CD14-positive monocyte (primary cell): ENCODE measurements around the gene SPOP. TPM values are rescaled to one million over a fixed set of nuclear protein-coding genes. Genes with fewer than 3 reads are reported as not detected.

Source experiments
- DNase-seq, 3 donors: peaks; one replicate each; pipeline ENCODE4 v3.0.0-alpha.2; 2011 to 2022
- H2AFZ ChIP-seq: 2 replicates; pipeline ENCODE4 v1.6.0; 2012; ENCODE audit warnings: mild to moderate bottlenecking, low read depth, low read length, inconsistent platforms; ENCODE audit not compliant: insufficient read depth, poor library complexity, severe bottlenecking
- H3K27ac ChIP-seq, 2 donors: 1 replicate in 1 of 2; 2 replicates in 1 of 2; pipeline ENCODE4 v1.5.1; 2012 to 2013; ENCODE audit warnings: low read length in 2 of 2, control low read depth in 1 of 2, inconsistent platforms in 1 of 2, low read depth in 1 of 2, mild to moderate bottlenecking in 1 of 2
- H3K27me3 ChIP-seq, 2 donors: one replicate each; pipeline versions ENCODE4 v1.6.0 to v1.6.1; 2011 to 2013; ENCODE audit warnings: low read length in 2 of 2; ENCODE audit not compliant: control insufficient read depth in 2 of 2, insufficient read depth in 2 of 2
- H3K36me3 ChIP-seq, 2 donors: replicated peaks in 1 of 2; 1 replicate in 1 of 2; 2 replicates in 1 of 2; pipeline versions ENCODE4 v1.5.1 to v1.6.1; 2012 to 2013; ENCODE audit warnings: low read length in 2 of 2, control low read depth in 1 of 2, inconsistent platforms in 1 of 2, mild to moderate bottlenecking in 1 of 2; ENCODE audit not compliant: insufficient read depth in 2 of 2, control insufficient read depth in 1 of 2
- H3K4me1 ChIP-seq, 2 donors: 1 replicate in 1 of 2; 2 replicates in 1 of 2; pipeline versions ENCODE4 v1.5.1 to v1.6.1; 2012 to 2013; ENCODE audit warnings: low read length in 2 of 2, control low read depth in 1 of 2, inconsistent platforms in 1 of 2, mild to moderate bottlenecking in 1 of 2, moderate library complexity in 1 of 2; ENCODE audit not compliant: insufficient read depth in 2 of 2, control insufficient read depth in 1 of 2
- H3K4me2 ChIP-seq: replicated peaks from 2 replicates; pipeline ENCODE3; 2012; ENCODE audit warnings: low read length, moderate library complexity, mild to moderate bottlenecking; ENCODE audit not compliant: poor library complexity, severe bottlenecking; ENCODE audit errors: extremely low read depth
- H3K4me3 ChIP-seq, 3 experiments: fragments of 200-600 bp in 1 of 3; sonication (generic) in 1 of 3; replicated peaks in 1 of 3; 1 replicate in 2 of 3; 2 replicates in 1 of 3; pipeline ENCODE4 v1.5.1; 2011 to 2013; ENCODE audit warnings: low read length in 3 of 3, mild to moderate bottlenecking in 3 of 3, control low read depth in 2 of 3, low read depth in 2 of 3, inconsistent platforms in 1 of 3, moderate library complexity in 1 of 3
- H3K79me2 ChIP-seq: 2 replicates; pipeline ENCODE4 v1.6.0; 2012; ENCODE audit warnings: mild to moderate bottlenecking, control low read depth, inconsistent platforms, low read length, moderate library complexity; ENCODE audit not compliant: insufficient read depth
- H3K9ac ChIP-seq: 2 replicates; pipeline ENCODE4 v1.6.0; 2017; ENCODE audit warnings: low read length, mild to moderate bottlenecking; ENCODE audit not compliant: insufficient read depth, poor library complexity, severe bottlenecking
- H3K9me3 ChIP-seq, 2 donors: replicated peaks in 1 of 2; 1 replicate in 1 of 2; 2 replicates in 1 of 2; pipeline versions ENCODE4 v1.5.1 to v1.6.1; 2012 to 2013; ENCODE audit warnings: low read length in 2 of 2, control low read depth in 1 of 2; ENCODE audit not compliant: control insufficient read depth in 1 of 2, insufficient read depth in 1 of 2
- H4K20me1 ChIP-seq: 2 replicates; pipeline ENCODE4 v1.6.0; 2012; ENCODE audit warnings: mild to moderate bottlenecking, low read length, control low read depth, moderate library complexity; ENCODE audit not compliant: insufficient read depth
- H3K27ac Mint-ChIP-seq, 7 donors: one replicate each; pipeline ENCODE4 v1.8.0; 2020; ENCODE audit warnings: mild to moderate bottlenecking in 7 of 7, mixed read lengths in 7 of 7, moderate library complexity in 6 of 7, inconsistent platforms in 2 of 7
- H3K27me3 Mint-ChIP-seq, 3 donors: one replicate each; pipeline ENCODE4 v1.8.0; 2021 to 2022; ENCODE audit warnings: low read depth in 3 of 3, mild to moderate bottlenecking in 3 of 3, mixed read lengths in 3 of 3, moderate library complexity in 3 of 3, inconsistent platforms in 1 of 3
- H3K36me3 Mint-ChIP-seq, 2 donors: one replicate each; pipeline ENCODE4 v1.8.0; 2020; ENCODE audit warnings: mixed read lengths in 2 of 2, inconsistent platforms in 1 of 2, mild to moderate bottlenecking in 1 of 2
- H3K4me1 Mint-ChIP-seq: one replicate; pipeline ENCODE4 v1.8.0; 2020; ENCODE audit warnings: mild to moderate bottlenecking, mixed read lengths
- H3K4me3 Mint-ChIP-seq, 2 donors: one replicate each; pipeline ENCODE4 v1.8.0; 2020; ENCODE audit warnings: mild to moderate bottlenecking in 2 of 2, mixed read lengths in 2 of 2, moderate library complexity in 1 of 2
- H3K9me3 Mint-ChIP-seq, 7 donors: one replicate each; pipeline ENCODE4 v1.8.0; 2020 to 2022; ENCODE audit warnings: mixed read lengths in 7 of 7, mild to moderate bottlenecking in 6 of 7, moderate library complexity in 6 of 7, inconsistent platforms in 2 of 7
- WGBS: methylation state at CpG from one replicate; pipeline ENCODE4 v1.1.5; 2013; ENCODE audit warnings: missing lambda C conversion rate; ENCODE audit not compliant: insufficient coverage; 5-methylcytosine and 5-hydroxymethylcytosine counted together
- intact Hi-C, 2 donors: fragments of 100-400 bp; cut with micrococcal nuclease; formaldehyde crosslinking; loops; one replicate each; pipeline versions ENCODE4 v1.15.0 to v1.15.1; 2023
- polyA plus RNA-seq, 3 donors: library from polyadenylated mRNA; depleted of rRNA in 1 of 3; unstranded in 2 of 3; stranded (reverse) in 1 of 3; fragments of 300-500 nt in 2 of 3; fragments of >200 nt in 1 of 3; fragmentation: Illumina TruSeq in 2 of 3; gene quantifications; 1 replicate in 2 of 3; 2 replicates in 1 of 3; pipeline ENCODE4 v1.2.3, GENCODE V29; 2012 to 2021
- TF ChIP-seq, protein P1 (sequence below): fragments of 200-600 bp; IDR thresholded peaks from one replicate; pipeline ENCODE4 v1.8.0; 2022; ENCODE audit warnings: antibody characterized with exemption, mild to moderate bottlenecking

Gene SPOP
- polyA plus RNA-seq, 3 donors: 41.3 to 65.5 (median 63.2) TPM

DNA sequence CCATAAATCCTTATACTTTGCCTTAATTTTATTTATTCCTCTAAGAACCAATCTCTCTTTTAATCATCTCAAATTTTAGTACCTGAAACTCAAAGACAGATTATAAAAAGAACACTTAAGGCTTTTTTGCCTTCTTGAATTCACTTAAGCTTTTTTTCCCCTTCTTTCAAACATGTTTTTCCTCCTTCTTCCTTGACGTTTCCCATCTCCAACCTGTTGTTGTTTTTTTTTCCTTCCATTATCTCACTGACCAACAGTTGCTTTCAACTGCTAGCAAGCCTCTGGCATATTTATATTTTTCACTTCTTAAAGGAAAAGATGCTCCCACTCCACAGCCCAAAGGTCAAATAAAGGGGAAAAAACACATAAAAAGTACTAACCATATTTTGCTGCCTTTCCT is 32.2 kb downstream of the SPOP start:
- Mint-ChIP-seq H3K36me3 (peaks cover 6 to 22% of the 10 kb centered on the region in 2 donors), H3K27ac (peak overlapping the region in 2 of 7 donors; percentile 1 to 7), H3K4me1 (peaks cover 15% of the 10 kb centered on the region), H3K27me3 (peaks cover 0 to 1% (median 0%) of the 10 kb centered on the region in 3 donors), H3K9me3 (peaks cover 0 to 2% (median 0%) of the 10 kb centered on the region in 7 donors), H3K4me3 (no peak overlapping the region)
- DNase-seq: no peak
- TF ChIP-seq, protein P1, sequence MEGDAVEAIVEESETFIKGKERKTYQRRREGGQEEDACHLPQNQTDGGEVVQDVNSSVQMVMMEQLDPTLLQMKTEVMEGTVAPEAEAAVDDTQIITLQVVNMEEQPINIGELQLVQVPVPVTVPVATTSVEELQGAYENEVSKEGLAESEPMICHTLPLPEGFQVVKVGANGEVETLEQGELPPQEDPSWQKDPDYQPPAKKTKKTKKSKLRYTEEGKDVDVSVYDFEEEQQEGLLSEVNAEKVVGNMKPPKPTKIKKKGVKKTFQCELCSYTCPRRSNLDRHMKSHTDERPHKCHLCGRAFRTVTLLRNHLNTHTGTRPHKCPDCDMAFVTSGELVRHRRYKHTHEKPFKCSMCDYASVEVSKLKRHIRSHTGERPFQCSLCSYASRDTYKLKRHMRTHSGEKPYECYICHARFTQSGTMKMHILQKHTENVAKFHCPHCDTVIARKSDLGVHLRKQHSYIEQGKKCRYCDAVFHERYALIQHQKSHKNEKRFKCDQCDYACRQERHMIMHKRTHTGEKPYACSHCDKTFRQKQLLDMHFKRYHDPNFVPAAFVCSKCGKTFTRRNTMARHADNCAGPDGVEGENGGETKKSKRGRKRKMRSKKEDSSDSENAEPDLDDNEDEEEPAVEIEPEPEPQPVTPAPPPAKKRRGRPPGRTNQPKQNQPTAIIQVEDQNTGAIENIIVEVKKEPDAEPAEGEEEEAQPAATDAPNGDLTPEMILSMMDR: no peak
- Histone ChIP-seq H3K9me3 (no peaks in the 10 kb centered on the region), H3K27ac (no peak overlapping the region), H3K4me3 (no peak overlapping the region), H3K9ac (no peak overlapping the region), H3K36me3 (peaks cover 0 to 4% of the 10 kb centered on the region in 2 donors), H4K20me1 (peaks cover 99% of the 10 kb centered on the region), H3K4me2 (no peak overlapping the region), H3K4me1 (no peaks in the 10 kb centered on the region), H2AFZ (no peak overlapping the region), H3K27me3 (no peaks in the 10 kb centered on the region), H3K79me2 (peaks cover 87% of the 10 kb centered on the region)
- WGBS: 67% methylated on average over 1 of the region's 1 CpG
- intact Hi-C loops: no loop called here

DNA sequence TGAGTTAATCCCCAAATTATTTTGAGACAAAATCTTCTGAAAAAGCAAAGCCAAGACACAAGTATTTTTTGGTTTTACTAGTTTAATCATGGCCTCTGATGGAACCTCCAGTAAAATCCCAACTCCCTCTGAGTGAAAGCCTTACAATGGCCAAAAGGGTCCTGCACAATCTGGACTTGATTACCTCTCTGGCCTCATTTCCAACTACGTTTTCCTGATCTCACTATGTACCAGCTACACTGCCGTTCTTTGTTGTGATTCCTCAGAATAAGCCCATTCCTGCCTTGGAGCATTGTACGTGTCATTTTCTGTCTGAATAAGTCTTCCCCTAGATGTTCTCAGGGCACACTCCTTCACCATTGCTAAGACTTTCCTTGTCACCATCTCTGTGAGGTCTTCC is 37.3 kb downstream of the SPOP start:
- peaks cover 0 to 3% (median 0%) of the 10 kb centered on the region in 3 donors for H3K27me3 Mint-ChIP-seq
- DNase-seq: no peak
- no peak overlapping the region for H3K9ac ChIP-seq
- intact Hi-C loops: no loop called here
- peaks cover 90% of the 10 kb centered on the region for H3K79me2 ChIP-seq
- no peaks in the 10 kb centered on the region for H3K4me1 ChIP-seq
- no peak overlapping the region for H3K27ac ChIP-seq
- H3K4me1 Mint-ChIP-seq: peaks cover 4% of the 10 kb centered on the region
- TF ChIP-seq, protein P1: no peak
- peaks cover 2 to 28% of the 10 kb centered on the region in 2 donors for H3K36me3 ChIP-seq
- peaks cover 100% of the 10 kb centered on the region for H4K20me1 ChIP-seq
- no peak overlapping the region for H3K27ac Mint-ChIP-seq
- no peak overlapping the region for H2AFZ ChIP-seq
- no peak overlapping the region for H3K4me3 Mint-ChIP-seq
- H3K9me3 Mint-ChIP-seq: peaks cover 0 to 6% (median 0%) of the 10 kb centered on the region in 7 donors
- no peak overlapping the region for H3K4me3 ChIP-seq
- peaks cover 4 to 26% of the 10 kb centered on the region in 2 donors for H3K36me3 Mint-ChIP-seq
- no peaks in the 10 kb centered on the region for H3K27me3 ChIP-seq
- H3K9me3 ChIP-seq: no peaks in the 10 kb centered on the region
- H3K4me2 ChIP-seq: no peak overlapping the region
- 91% methylated on average over 3 of the region's 3 CpGs for WGBS
